SK-N-SH treated with all-trans-retinoic acid at 6 μM for 48 hours (cell line): ENCODE data around the gene EXOC4.
A peak's percentile ranks its signal among the peaks of the same experiment; 100 is the strongest.

ENCODE experiments used
- ATAC-seq: fragments of 200-7000 bp; cut with Tn5 transposase; 3 replicates; pipeline ENCODE4 v1.9.1; 2020; ENCODE audit warnings: mild to moderate bottlenecking, moderate library complexity
- ARNTL ChIP-seq: fragments of 450-650 bp; formaldehyde crosslinking; IDR thresholded peaks from 2 replicates; pipeline ENCODE4 v1.5.0; 2020; ENCODE audit warnings: low read depth, mild to moderate bottlenecking, moderate library complexity, borderline replicate concordance
- BACH2 ChIP-seq: fragments of 250-450 bp; sonication (Bioruptor Pico); IDR thresholded peaks from 2 replicates; pipeline ENCODE4 v1.9.0; 2021; ENCODE audit warnings: mild to moderate bottlenecking, borderline replicate concordance
- CSDC2 ChIP-seq: fragments of 250-450 bp; sonication (Bioruptor Pico); IDR thresholded peaks from 2 replicates; pipeline ENCODE4 v1.5.0; 2020; ENCODE audit warnings: mild to moderate bottlenecking, moderate library complexity
- ESRRG ChIP-seq: fragments of 250-450 bp; sonication (Bioruptor Pico); IDR thresholded peaks from 2 replicates; pipeline ENCODE4 v1.6.1; 2021; ENCODE audit warnings: mild to moderate bottlenecking
- ISL1 ChIP-seq: fragments of 250-450 bp; sonication (Bioruptor Pico); IDR thresholded peaks from 2 replicates; pipeline ENCODE4 v2.1.2; 2022; ENCODE audit warnings: mild to moderate bottlenecking, moderate library complexity
- OSR1 ChIP-seq: fragments of 250-450 bp; sonication (Bioruptor Pico); IDR thresholded peaks from 2 replicates; pipeline ENCODE4 v1.8.0; 2022; ENCODE audit warnings: moderate library complexity, mild to moderate bottlenecking, inconsistent platforms
- PPARA ChIP-seq: fragments of 250-450 bp; sonication (Bioruptor Pico); IDR thresholded peaks from 2 replicates; pipeline ENCODE4 v1.5.0; 2020; ENCODE audit warnings: mild to moderate bottlenecking, borderline replicate concordance
- RARB ChIP-seq: fragments of 250-450 bp; sonication (Bioruptor Pico); IDR thresholded peaks from 2 replicates; pipeline ENCODE4 v1.8.0; 2021; ENCODE audit warnings: mild to moderate bottlenecking, moderate library complexity
- SNAI2 ChIP-seq: fragments of 250-450 bp; sonication (Bioruptor Pico); IDR thresholded peaks from 2 replicates; pipeline ENCODE4 v1.5.0; 2020; ENCODE audit warnings: mild to moderate bottlenecking, moderate library complexity
- TCF4 ChIP-seq: fragments of 250-450 bp; sonication (Bioruptor Pico); IDR thresholded peaks from 2 replicates; pipeline ENCODE4 v1.8.0; 2021; ENCODE audit warnings: mild to moderate bottlenecking, moderate library complexity, borderline replicate concordance
- TOX ChIP-seq: fragments of 250-450 bp; sonication (Bioruptor Pico); IDR thresholded peaks from 2 replicates; pipeline ENCODE4 v1.8.0; 2021; ENCODE audit warnings: mild to moderate bottlenecking, moderate library complexity, borderline replicate concordance
- ZC3H10 ChIP-seq: fragments of 250-450 bp; sonication (Bioruptor Pico); IDR thresholded peaks from 2 replicates; pipeline ENCODE4 v1.5.1; 2021; ENCODE audit warnings: mild to moderate bottlenecking, moderate library complexity
- ZFP3 ChIP-seq: fragments of 250-450 bp; sonication (Bioruptor Pico); IDR thresholded peaks from 2 replicates; pipeline ENCODE4 v1.5.0; 2020; ENCODE audit warnings: mild to moderate bottlenecking, moderate library complexity
- ZFP30 ChIP-seq: fragments of 450-650 bp; formaldehyde crosslinking; IDR thresholded peaks from 2 replicates; pipeline ENCODE4 v1.5.0; 2022; ENCODE audit warnings: mild to moderate bottlenecking, moderate library complexity
- ZNF565 ChIP-seq: fragments of 450-650 bp; formaldehyde crosslinking; conservative IDR thresholded peaks from 2 replicates; pipeline ENCODE4 v1.5.0; 2020; ENCODE audit warnings: low read depth, mild to moderate bottlenecking, moderate library complexity
- ZNF70 ChIP-seq: fragments of 450-650 bp; formaldehyde crosslinking; IDR thresholded peaks from 2 replicates; pipeline ENCODE4 v1.5.0; 2020; ENCODE audit warnings: mild to moderate bottlenecking, moderate library complexity
- TF ChIP-seq, protein P1 (sequence below): fragments of 250-450 bp; sonication (Bioruptor Pico); IDR thresholded peaks from 2 replicates; pipeline ENCODE4 v1.5.0; 2020; ENCODE audit warnings: mild to moderate bottlenecking, moderate library complexity
- TF ChIP-seq, protein P2 (sequence below): fragments of 250-450 bp; sonication (Bioruptor Pico); IDR thresholded peaks from 2 replicates; pipeline ENCODE4 v1.5.1; 2021; ENCODE audit warnings: mild to moderate bottlenecking, moderate library complexity
- TF ChIP-seq, protein P3 (sequence below): fragments of 250-450 bp; sonication (Bioruptor Pico); IDR thresholded peaks from 2 replicates; pipeline ENCODE4 v1.8.0; 2020; ENCODE audit warnings: mild to moderate bottlenecking, moderate library complexity, borderline replicate concordance
- TF ChIP-seq, protein P4 (sequence below): fragments of 250-450 bp; sonication (Bioruptor Pico); IDR thresholded peaks from 2 replicates; pipeline ENCODE4 v1.5.1; 2020; ENCODE audit warnings: low read depth, mild to moderate bottlenecking, moderate library complexity
- TF ChIP-seq, protein P5 (sequence below): fragments of 250-450 bp; sonication (Bioruptor Pico); IDR thresholded peaks from 2 replicates; pipeline ENCODE4 v1.8.0; 2021; ENCODE audit warnings: low read depth, mild to moderate bottlenecking, moderate library complexity, borderline replicate concordance

The EXOC4 gene

DNA sequence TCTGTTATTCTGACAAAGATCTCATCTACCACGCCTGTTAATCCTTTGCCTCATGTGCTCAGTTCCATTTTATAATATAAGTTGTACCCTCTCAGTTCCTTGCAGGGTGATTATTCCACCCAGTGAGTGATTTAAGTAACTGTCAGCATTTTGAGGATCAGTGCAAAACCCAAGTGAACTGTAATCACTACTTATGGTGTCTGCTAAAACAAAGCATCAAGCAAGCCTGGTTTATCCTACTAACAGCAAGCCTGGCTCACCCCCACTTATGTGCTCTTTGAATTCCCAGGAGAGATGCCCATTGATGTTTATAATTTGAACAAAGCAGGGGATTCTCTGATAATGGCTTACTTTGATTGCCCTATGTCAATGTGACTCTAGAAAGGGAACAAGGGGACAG lies 687.5 kb downstream of the EXOC4 start (continued):
- TF ChIP-seq, protein P1, sequence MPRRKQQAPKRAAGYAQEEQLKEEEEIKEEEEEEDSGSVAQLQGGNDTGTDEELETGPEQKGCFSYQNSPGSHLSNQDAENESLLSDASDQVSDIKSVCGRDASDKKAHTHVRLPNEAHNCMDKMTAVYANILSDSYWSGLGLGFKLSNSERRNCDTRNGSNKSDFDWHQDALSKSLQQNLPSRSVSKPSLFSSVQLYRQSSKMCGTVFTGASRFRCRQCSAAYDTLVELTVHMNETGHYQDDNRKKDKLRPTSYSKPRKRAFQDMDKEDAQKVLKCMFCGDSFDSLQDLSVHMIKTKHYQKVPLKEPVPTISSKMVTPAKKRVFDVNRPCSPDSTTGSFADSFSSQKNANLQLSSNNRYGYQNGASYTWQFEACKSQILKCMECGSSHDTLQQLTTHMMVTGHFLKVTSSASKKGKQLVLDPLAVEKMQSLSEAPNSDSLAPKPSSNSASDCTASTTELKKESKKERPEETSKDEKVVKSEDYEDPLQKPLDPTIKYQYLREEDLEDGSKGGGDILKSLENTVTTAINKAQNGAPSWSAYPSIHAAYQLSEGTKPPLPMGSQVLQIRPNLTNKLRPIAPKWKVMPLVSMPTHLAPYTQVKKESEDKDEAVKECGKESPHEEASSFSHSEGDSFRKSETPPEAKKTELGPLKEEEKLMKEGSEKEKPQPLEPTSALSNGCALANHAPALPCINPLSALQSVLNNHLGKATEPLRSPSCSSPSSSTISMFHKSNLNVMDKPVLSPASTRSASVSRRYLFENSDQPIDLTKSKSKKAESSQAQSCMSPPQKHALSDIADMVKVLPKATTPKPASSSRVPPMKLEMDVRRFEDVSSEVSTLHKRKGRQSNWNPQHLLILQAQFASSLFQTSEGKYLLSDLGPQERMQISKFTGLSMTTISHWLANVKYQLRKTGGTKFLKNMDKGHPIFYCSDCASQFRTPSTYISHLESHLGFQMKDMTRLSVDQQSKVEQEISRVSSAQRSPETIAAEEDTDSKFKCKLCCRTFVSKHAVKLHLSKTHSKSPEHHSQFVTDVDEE (CRISPR knock-in tag) = no peak
- TF ChIP-seq OSR1 = no peak
- TF ChIP-seq, protein P2, sequence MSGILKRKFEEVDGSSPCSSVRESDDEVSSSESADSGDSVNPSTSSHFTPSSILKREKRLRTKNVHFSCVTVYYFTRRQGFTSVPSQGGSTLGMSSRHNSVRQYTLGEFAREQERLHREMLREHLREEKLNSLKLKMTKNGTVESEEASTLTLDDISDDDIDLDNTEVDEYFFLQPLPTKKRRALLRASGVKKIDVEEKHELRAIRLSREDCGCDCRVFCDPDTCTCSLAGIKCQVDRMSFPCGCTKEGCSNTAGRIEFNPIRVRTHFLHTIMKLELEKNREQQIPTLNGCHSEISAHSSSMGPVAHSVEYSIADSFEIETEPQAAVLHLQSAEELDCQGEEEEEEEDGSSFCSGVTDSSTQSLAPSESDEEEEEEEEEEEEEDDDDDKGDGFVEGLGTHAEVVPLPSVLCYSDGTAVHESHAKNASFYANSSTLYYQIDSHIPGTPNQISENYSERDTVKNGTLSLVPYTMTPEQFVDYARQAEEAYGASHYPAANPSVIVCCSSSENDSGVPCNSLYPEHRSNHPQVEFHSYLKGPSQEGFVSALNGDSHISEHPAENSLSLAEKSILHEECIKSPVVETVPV (CRISPR knock-in tag) = no peak

DNA sequence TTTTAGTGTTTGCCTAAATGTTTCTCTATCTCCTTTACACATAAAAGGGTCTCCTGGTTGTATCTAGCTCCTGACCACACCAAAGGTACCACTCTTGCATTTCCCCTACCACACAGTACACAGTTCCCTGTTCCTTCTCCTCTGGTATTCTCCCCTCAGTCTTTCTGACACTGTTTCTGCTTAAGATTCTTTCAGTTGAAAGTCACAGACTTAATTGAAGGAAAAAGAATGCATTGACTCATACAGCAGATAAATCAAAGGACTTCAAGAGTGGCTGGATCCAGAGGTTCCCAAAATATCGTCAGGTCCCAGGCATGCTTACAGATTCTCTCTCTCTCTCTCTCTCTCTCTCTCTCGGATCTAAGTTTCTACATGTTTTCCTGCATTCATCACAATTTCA lies 688.6 kb downstream of the EXOC4 start:
- TF ChIP-seq, protein P3, sequence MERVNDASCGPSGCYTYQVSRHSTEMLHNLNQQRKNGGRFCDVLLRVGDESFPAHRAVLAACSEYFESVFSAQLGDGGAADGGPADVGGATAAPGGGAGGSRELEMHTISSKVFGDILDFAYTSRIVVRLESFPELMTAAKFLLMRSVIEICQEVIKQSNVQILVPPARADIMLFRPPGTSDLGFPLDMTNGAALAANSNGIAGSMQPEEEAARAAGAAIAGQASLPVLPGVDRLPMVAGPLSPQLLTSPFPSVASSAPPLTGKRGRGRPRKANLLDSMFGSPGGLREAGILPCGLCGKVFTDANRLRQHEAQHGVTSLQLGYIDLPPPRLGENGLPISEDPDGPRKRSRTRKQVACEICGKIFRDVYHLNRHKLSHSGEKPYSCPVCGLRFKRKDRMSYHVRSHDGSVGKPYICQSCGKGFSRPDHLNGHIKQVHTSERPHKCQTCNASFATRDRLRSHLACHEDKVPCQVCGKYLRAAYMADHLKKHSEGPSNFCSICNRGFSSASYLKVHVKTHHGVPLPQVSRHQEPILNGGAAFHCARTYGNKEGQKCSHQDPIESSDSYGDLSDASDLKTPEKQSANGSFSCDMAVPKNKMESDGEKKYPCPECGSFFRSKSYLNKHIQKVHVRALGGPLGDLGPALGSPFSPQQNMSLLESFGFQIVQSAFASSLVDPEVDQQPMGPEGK = no peak
- ATAC-seq = peak; percentile 60

DNA sequence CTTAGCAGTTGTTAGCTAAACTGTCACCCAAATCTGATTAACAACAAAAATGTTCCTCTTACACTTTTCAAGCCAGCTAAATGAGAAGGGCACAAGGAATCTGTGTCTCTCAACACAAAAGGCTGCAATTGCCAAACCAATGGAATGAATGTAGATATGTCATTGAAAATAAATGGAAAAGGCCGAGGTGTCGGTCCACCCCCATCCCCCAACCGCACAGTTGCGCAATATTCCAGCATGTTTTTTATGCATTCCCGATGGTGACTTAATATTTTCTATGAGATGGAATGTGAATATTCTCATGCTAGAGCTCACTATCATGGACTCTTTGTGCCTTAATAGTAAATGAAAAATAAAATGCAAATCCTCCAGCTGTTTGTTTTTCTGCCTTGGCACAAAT lies 692.6 kb downstream of the EXOC4 start:
- TF ChIP-seq ZFP3 (CRISPR knock-in tag) (no peak), PPARA (CRISPR knock-in tag) (no peak), ZNF565 (CRISPR knock-in tag) (no peak), RARB (no peak), ARNTL (CRISPR knock-in tag) (no peak), TCF4 (CRISPR knock-in tag) (no peak), ESRRG (no peak), CSDC2 (CRISPR knock-in tag) (no peak), ZNF70 (CRISPR knock-in tag) (no peak), ZC3H10 (CRISPR knock-in tag) (no peak), ZFP30 (CRISPR knock-in tag) (no peak), TOX (no peak), ISL1 (CRISPR knock-in tag) (no peak), SNAI2 (CRISPR knock-in tag) (no peak), BACH2 (CRISPR knock-in tag) (no peak)
- TF ChIP-seq, protein P2 (CRISPR knock-in tag) = no peak
- TF ChIP-seq, protein P4, sequence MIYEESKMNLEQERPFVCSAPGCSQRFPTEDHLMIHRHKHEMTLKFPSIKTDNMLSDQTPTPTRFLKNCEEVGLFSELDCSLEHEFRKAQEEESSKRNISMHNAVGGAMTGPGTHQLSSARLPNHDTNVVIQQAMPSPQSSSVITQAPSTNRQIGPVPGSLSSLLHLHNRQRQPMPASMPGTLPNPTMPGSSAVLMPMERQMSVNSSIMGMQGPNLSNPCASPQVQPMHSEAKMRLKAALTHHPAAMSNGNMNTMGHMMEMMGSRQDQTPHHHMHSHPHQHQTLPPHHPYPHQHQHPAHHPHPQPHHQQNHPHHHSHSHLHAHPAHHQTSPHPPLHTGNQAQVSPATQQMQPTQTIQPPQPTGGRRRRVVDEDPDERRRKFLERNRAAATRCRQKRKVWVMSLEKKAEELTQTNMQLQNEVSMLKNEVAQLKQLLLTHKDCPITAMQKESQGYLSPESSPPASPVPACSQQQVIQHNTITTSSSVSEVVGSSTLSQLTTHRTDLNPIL (CRISPR knock-in tag) = no peak
- TF ChIP-seq, protein P3 = no peak
- TF ChIP-seq, protein P5, sequence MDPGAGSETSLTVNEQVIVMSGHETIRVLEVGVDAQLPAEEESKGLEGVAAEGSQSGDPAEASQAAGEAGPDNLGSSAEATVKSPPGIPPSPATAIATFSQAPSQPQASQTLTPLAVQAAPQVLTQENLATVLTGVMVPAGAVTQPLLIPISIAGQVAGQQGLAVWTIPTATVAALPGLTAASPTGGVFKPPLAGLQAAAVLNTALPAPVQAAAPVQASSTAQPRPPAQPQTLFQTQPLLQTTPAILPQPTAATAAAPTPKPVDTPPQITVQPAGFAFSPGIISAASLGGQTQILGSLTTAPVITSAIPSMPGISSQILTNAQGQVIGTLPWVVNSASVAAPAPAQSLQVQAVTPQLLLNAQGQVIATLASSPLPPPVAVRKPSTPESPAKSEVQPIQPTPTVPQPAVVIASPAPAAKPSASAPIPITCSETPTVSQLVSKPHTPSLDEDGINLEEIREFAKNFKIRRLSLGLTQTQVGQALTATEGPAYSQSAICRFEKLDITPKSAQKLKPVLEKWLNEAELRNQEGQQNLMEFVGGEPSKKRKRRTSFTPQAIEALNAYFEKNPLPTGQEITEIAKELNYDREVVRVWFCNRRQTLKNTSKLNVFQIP = no peak
- ATAC-seq = no peak
